GM12878 (cell line): Measurements from ENCODE around the gene PLEKHS1. TPM values are rescaled to one million over a fixed set of nuclear protein-coding genes. Genes with fewer than 3 reads are reported as not detected.

ENCODE experiments used
- ATAC-seq: fragments of 200-7000 bp; cut with Tn5 transposase; 3 replicates; pipeline ENCODE4 v1.9.1; 2020; ENCODE audit warnings: mild to moderate bottlenecking, moderate library complexity
- BruUV-seq: library from RNA; stranded (reverse); fragments of 400-500 nt; replicated peaks from 2 replicates; lab custom pipeline; 2021; lab: Mats Ljungman, UMichigan
- CTCF ChIA-PET: fragments of 300-600 bp; sonication (Branson Sonifier 250); formaldehyde crosslinking; extraction: SDS; loops from one replicate; lab custom pipeline; 2021; ENCODE audit warnings: inconsistent platforms; lab: Yijun Ruan, JAX
- POLR2A ChIA-PET: fragments of 350-600 bp; formaldehyde crosslinking; extraction: SDS; loops from one replicate; lab custom pipeline; 2021; ENCODE audit warnings: inconsistent platforms; lab: Charles Lee
- RAD21 ChIA-PET: fragments of 300-600 bp; sonication (Branson Sonifier 250); formaldehyde crosslinking; loops from one replicate; lab custom pipeline; 2023; ENCODE audit warnings: antibody characterized with exemption; ENCODE audit not compliant: unreplicated experiment; lab: Charles Lee
- SMC1A ChIA-PET: fragments of 300-600 bp; sonication (Branson Sonifier 250); formaldehyde crosslinking; loops from one replicate; lab custom pipeline; 2023; ENCODE audit not compliant: unreplicated experiment, uncharacterized antibody; lab: Charles Lee
- DNase-seq: peaks from one replicate; pipeline ENCODE4 v3.0.0-alpha.2; 2011; ENCODE audit warnings: low read depth, low spot score
- FAIRE-seq: peaks from 3 replicates; lab custom pipeline; 2011; peaks lifted over from hg19 to GRCh38; lab: Jason Lieb, UNC
- H2AFZ ChIP-seq: 2 replicates; pipeline ENCODE4 v1.6.0; 2011; ENCODE audit warnings: low read depth, low read length, control low read depth; ENCODE audit not compliant: control insufficient read depth
- H3K27ac ChIP-seq: 2 replicates; pipeline ENCODE4 v1.5.1; 2011; ENCODE audit warnings: control low read depth; ENCODE audit not compliant: control insufficient read depth, insufficient read depth
- H3K27me3 ChIP-seq, 2 experiments: replicated peaks in 1 of 2; 2 replicates each; pipeline versions ENCODE4 v1.6.0 to v1.6.1; 2011; ENCODE audit warnings: low read length in 1 of 2; ENCODE audit not compliant: control insufficient read depth in 2 of 2, insufficient read depth in 2 of 2
- H3K36me3 ChIP-seq, 2 experiments: 2 replicates each; pipeline ENCODE4 v1.5.1; 2011; ENCODE audit warnings: low read length in 1 of 2; ENCODE audit not compliant: control insufficient read depth in 2 of 2, insufficient read depth in 2 of 2
- H3K4me1 ChIP-seq: 2 replicates; pipeline ENCODE4 v1.6.1; 2011; ENCODE audit warnings: mild to moderate bottlenecking, low read length, moderate library complexity, mixed read lengths; ENCODE audit not compliant: control insufficient read depth, insufficient read depth
- H3K4me2 ChIP-seq: 2 replicates; pipeline ENCODE4 v1.6.0; 2011; ENCODE audit warnings: control low read depth; ENCODE audit not compliant: control insufficient read depth, insufficient read depth
- H3K4me3 ChIP-seq: fragments of 200-600 bp; sonication (generic); 2 replicates; pipeline ENCODE4 v1.5.1; 2016
- H3K79me2 ChIP-seq: 2 replicates; pipeline ENCODE4 v1.6.0; 2011; ENCODE audit warnings: low read length; ENCODE audit not compliant: control insufficient read depth, insufficient read depth
- H3K9ac ChIP-seq: 2 replicates; pipeline ENCODE4 v1.8.0; 2011; ENCODE audit warnings: low read length, control low read depth, mixed read lengths; ENCODE audit not compliant: control insufficient read depth, insufficient read depth
- H3K9me3 ChIP-seq: replicated peaks from 3 replicates; pipeline ENCODE4 v1.5.1; 2011; ENCODE audit warnings: mild to moderate bottlenecking, low read length; ENCODE audit not compliant: control insufficient read depth, insufficient read depth
- H4K20me1 ChIP-seq: 2 replicates; pipeline ENCODE4 v1.6.0; 2011; ENCODE audit not compliant: control insufficient read depth, insufficient read depth
- NFXL1 ChIP-seq: fragments of 450-650 bp; IDR thresholded peaks from 2 replicates; pipeline ENCODE4 v1.6.1; 2017; ENCODE audit warnings: antibody characterized with exemption, mild to moderate bottlenecking, borderline replicate concordance
- PAX8 ChIP-seq: fragments of 450-650 bp; IDR thresholded peaks from 2 replicates; pipeline ENCODE4 v1.6.1; 2017; ENCODE audit warnings: mild to moderate bottlenecking, moderate library complexity
- ZNF384 ChIP-seq: IDR thresholded peaks from 2 replicates; pipeline ENCODE4 v1.6.1; 2012; ENCODE audit warnings: low read depth, mild to moderate bottlenecking, low read length, improper control_type of control experiment, borderline replicate concordance
- WGBS: methylation state at CpG from one replicate; pipeline ENCODE4 v1.1.6; 2016; ENCODE audit warnings: low lambda C conversion rate; ENCODE audit not compliant: insufficient replicate concordance, insufficient coverage; ENCODE audit errors: missing lambda C conversion rate; 5-methylcytosine and 5-hydroxymethylcytosine counted together
- in situ Hi-C: fragments of 300-500 bp; cut with MboI; formaldehyde crosslinking; loops from 9 replicates; pipeline ENCODE4 v1.14.3; 2018; ENCODE audit warnings: mixed read lengths
- intact Hi-C: fragments of 100-400 bp; cut with micrococcal nuclease; formaldehyde crosslinking; loops from one replicate; pipeline ENCODE4 v1.14.2; 2022; ENCODE audit not compliant: unreplicated experiment
- polyA plus RNA-seq, 11 experiments: library from polyadenylated mRNA; depleted of rRNA in 4 of 11; unstranded in 6 of 11; stranded (reverse) in 5 of 11; fragments of >200 nt; fragmentation: Nextera tagmentation in 4 of 11; fragmentation: Illumina TruSeq in 1 of 11; extraction: Ambion mirVana in 4 of 11; extraction: Trizol in 1 of 11; gene quantifications; 1 replicate in 1 of 11; 2 replicates in 10 of 11; pipeline versions ENCODE4 v1.2.1 to v1.2.3, GENCODE V29; 2011 to 2016; ENCODE audit warnings: inconsistent platforms in 2 of 11, missing spikeins in 2 of 11, low read depth in 1 of 11
- total RNA-seq, 4 experiments: library from RNA; depleted of rRNA in 3 of 4; stranded (reverse); fragments of >200 nt in 3 of 4; fragmentation: Illumina TruSeq in 1 of 4; extraction: Trizol in 1 of 4; gene quantifications; 2 replicates each; pipeline versions ENCODE4 v1.2.1 to v1.2.3, GENCODE V29; 2013 to 2021
- TF ChIP-seq, protein P1 (sequence below), 3 experiments: IDR thresholded peaks in 2 of 3; conservative IDR thresholded peaks in 1 of 3; 2 replicates each; pipeline ENCODE4 v1.5.1; 2011; ENCODE audit warnings: low read depth in 3 of 3, low read length in 3 of 3, mild to moderate bottlenecking in 3 of 3, control low read depth in 2 of 3, moderate library complexity in 2 of 3, inconsistent platforms in 1 of 3, mixed read lengths in 1 of 3; ENCODE audit not compliant: control insufficient read depth in 2 of 3, insufficient read depth in 1 of 3; ENCODE audit errors: extremely low read depth in 1 of 3
- TF ChIP-seq, protein P2 (sequence below): fragments of 450-650 bp; IDR thresholded peaks from 2 replicates; pipeline ENCODE4 v1.6.1; 2017; ENCODE audit warnings: low read depth, mild to moderate bottlenecking, moderate library complexity

PLEKHS1 gene
- total and polyA plus RNA-seq, 10 of the 15 experiments (the other 5 are each of a cell fraction or from before 2014, with no cell fraction given): 0.04 to 0.17 TPM; not detected in 8

DNA sequence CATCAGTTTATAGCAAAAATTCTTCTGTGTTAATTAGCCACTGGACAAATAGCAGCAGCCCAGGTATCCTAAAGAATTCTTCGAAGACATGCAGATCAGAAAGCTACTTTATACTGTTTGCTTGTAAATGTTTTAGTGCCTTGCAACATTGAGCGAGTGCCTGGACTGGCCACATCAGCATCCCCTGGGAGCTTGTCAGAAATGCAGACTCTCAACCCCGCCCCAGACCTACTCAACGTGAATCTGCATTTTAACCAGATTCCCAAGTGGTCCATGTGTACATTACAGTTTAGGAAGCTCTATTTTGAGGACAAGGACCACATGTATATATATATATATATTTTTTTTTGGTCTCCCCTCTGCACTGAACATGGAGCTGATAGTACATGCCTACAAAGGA is 18.5 kb upstream of the PLEKHS1 start:
- no peaks in the 10 kb centered on the region for H3K4me1 ChIP-seq
- H2AFZ ChIP-seq: no peak overlapping the region
- SMC1A ChIA-PET: interaction anchor here (0.5 to 1.2 kb wide), 4 partner anchors 9 to 833 kb away, joined by 3 to 6 read pairs (median 4); no protein-coding TSS in a partner anchor
- peaks cover 0 to 26% of the 10 kb centered on the region in 2 experiments; a peak in 1 of 4 replicates for H3K36me3 ChIP-seq
- no TSS peak for BruUV-seq
- H3K4me2 ChIP-seq: no peak overlapping the region
- no peak for FAIRE-seq
- no peak overlapping the region for H3K9ac ChIP-seq
- no peak for DNase-seq
- no peaks in the 10 kb centered on the region for H4K20me1 ChIP-seq
- no peak for ATAC-seq
- H3K27ac ChIP-seq: no peak overlapping the region
- RAD21 ChIA-PET: no interaction called here
- WGBS: 63% methylated on average over 4 of the region's 4 CpGs
- TF ChIP-seq PAX8: no peak
- no peak for TF ChIP-seq ZNF384
- TF ChIP-seq, protein P1, sequence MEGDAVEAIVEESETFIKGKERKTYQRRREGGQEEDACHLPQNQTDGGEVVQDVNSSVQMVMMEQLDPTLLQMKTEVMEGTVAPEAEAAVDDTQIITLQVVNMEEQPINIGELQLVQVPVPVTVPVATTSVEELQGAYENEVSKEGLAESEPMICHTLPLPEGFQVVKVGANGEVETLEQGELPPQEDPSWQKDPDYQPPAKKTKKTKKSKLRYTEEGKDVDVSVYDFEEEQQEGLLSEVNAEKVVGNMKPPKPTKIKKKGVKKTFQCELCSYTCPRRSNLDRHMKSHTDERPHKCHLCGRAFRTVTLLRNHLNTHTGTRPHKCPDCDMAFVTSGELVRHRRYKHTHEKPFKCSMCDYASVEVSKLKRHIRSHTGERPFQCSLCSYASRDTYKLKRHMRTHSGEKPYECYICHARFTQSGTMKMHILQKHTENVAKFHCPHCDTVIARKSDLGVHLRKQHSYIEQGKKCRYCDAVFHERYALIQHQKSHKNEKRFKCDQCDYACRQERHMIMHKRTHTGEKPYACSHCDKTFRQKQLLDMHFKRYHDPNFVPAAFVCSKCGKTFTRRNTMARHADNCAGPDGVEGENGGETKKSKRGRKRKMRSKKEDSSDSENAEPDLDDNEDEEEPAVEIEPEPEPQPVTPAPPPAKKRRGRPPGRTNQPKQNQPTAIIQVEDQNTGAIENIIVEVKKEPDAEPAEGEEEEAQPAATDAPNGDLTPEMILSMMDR (IDR thresholded peaks at IDR 0.05 in 2 of 3, conservative IDR thresholded peaks at IDR 0.05 in 1 of 3; ENCODE audit: control insufficient read depth in 2 of 3, extremely low read depth in 1 of 3, insufficient read depth in 1 of 3, low read depth in 3 of 3, low read length in 3 of 3): no peak
- TF ChIP-seq NFXL1: no peak
- TF ChIP-seq, protein P2, sequence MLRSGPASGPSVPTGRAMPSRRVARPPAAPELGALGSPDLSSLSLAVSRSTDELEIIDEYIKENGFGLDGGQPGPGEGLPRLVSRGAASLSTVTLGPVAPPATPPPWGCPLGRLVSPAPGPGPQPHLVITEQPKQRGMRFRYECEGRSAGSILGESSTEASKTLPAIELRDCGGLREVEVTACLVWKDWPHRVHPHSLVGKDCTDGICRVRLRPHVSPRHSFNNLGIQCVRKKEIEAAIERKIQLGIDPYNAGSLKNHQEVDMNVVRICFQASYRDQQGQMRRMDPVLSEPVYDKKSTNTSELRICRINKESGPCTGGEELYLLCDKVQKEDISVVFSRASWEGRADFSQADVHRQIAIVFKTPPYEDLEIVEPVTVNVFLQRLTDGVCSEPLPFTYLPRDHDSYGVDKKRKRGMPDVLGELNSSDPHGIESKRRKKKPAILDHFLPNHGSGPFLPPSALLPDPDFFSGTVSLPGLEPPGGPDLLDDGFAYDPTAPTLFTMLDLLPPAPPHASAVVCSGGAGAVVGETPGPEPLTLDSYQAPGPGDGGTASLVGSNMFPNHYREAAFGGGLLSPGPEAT: no peak
- intact Hi-C loops (no loop called here), in situ Hi-C loops (no loop called here)
- POLR2A ChIA-PET: no interaction called here
- CTCF ChIA-PET: interaction anchor here (0.8 to 2.1 kb wide), 4 partner anchors 9 to 373 kb away, joined by 3 to 7 read pairs (median 5); no protein-coding TSS in a partner anchor
- no peaks in the 10 kb centered on the region for H3K79me2 ChIP-seq
- H3K27me3 ChIP-seq: no peaks in the 10 kb centered on the region
- H3K4me3 ChIP-seq: no peak overlapping the region
- no peaks in the 10 kb centered on the region; the same call in 2 of the 3 replicates for H3K9me3 ChIP-seq
